ENCODE measurements around the gene TOMM22.

TOMM22 gene

GRCh38 chr22:38732251-38732815 is 50.6 kb downstream of the TOMM22 start:
- TF ChIP-seq TOX (CRISPR knock-in tag; IDR thresholded peaks at IDR 0.05; ENCODE audit: borderline replicate concordance) (no peak), RARB (CRISPR knock-in tag; IDR thresholded peaks at IDR 0.05) (no peak), ZNF70 (CRISPR knock-in tag; IDR thresholded peaks at IDR 0.05) (no peak), ZFP30 (CRISPR knock-in tag; IDR thresholded peaks at IDR 0.05) (no peak), ZFP3 (CRISPR knock-in tag; IDR thresholded peaks at IDR 0.05) (no peak), OSR1 (CRISPR knock-in tag; IDR thresholded peaks at IDR 0.05) (no peak), TCF4 (CRISPR knock-in tag; IDR thresholded peaks at IDR 0.05; ENCODE audit: borderline replicate concordance) (no peak), GLIS3 (CRISPR knock-in tag; IDR thresholded peaks at IDR 0.05) (no peak), PPARA (CRISPR knock-in tag; IDR thresholded peaks at IDR 0.05; ENCODE audit: borderline replicate concordance) (no peak)
- ATAC-seq = no peak

- TF ChIP-seq CSDC2 (CRISPR knock-in tag; IDR thresholded peaks at IDR 0.05) = no peak
- TF ChIP-seq PPARA (CRISPR knock-in tag; IDR thresholded peaks at IDR 0.05; ENCODE audit: borderline replicate concordance) = no peak
- no peak for TF ChIP-seq CSRNP3 (CRISPR knock-in tag; IDR thresholded peaks at IDR 0.05)
- TF ChIP-seq TSHZ2 (CRISPR knock-in tag; IDR thresholded peaks at IDR 0.05) = no peak
- TF ChIP-seq RARB (CRISPR knock-in tag; IDR thresholded peaks at IDR 0.05) = no peak
- no peak for TF ChIP-seq ARNTL (CRISPR knock-in tag; IDR thresholded peaks at IDR 0.05; ENCODE audit: borderline replicate concordance, low read depth)
- TF ChIP-seq TOX (CRISPR knock-in tag; IDR thresholded peaks at IDR 0.05; ENCODE audit: borderline replicate concordance) = no peak
- no peak for TF ChIP-seq ZFP3 (CRISPR knock-in tag; IDR thresholded peaks at IDR 0.05)
- TF ChIP-seq ZNF8 (CRISPR knock-in tag; IDR thresholded peaks at IDR 0.05) = no peak
- no peak for TF ChIP-seq GLIS3 (CRISPR knock-in tag; IDR thresholded peaks at IDR 0.05)
- no peak for TF ChIP-seq ZFP30 (CRISPR knock-in tag; IDR thresholded peaks at IDR 0.05)
- TF ChIP-seq ZNF70 (CRISPR knock-in tag; IDR thresholded peaks at IDR 0.05) = no peak
- TF ChIP-seq SNAI2 (CRISPR knock-in tag; IDR thresholded peaks at IDR 0.05) = no peak
- TF ChIP-seq OSR1 (CRISPR knock-in tag; IDR thresholded peaks at IDR 0.05) = no peak
- no peak for TF ChIP-seq PATZ1 (CRISPR knock-in tag; IDR thresholded peaks at IDR 0.05; ENCODE audit: borderline replicate concordance)
- no peak for TF ChIP-seq TCF4 (CRISPR knock-in tag; IDR thresholded peaks at IDR 0.05; ENCODE audit: borderline replicate concordance)
- TF ChIP-seq, protein P1, sequence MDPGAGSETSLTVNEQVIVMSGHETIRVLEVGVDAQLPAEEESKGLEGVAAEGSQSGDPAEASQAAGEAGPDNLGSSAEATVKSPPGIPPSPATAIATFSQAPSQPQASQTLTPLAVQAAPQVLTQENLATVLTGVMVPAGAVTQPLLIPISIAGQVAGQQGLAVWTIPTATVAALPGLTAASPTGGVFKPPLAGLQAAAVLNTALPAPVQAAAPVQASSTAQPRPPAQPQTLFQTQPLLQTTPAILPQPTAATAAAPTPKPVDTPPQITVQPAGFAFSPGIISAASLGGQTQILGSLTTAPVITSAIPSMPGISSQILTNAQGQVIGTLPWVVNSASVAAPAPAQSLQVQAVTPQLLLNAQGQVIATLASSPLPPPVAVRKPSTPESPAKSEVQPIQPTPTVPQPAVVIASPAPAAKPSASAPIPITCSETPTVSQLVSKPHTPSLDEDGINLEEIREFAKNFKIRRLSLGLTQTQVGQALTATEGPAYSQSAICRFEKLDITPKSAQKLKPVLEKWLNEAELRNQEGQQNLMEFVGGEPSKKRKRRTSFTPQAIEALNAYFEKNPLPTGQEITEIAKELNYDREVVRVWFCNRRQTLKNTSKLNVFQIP (CRISPR knock-in tag; IDR thresholded peaks at IDR 0.05; ENCODE audit: borderline replicate concordance, low read depth) = no peak
- TF ChIP-seq ISL1 (CRISPR knock-in tag; IDR thresholded peaks at IDR 0.05) = no peak
Observed at GRCh38 chr22:38733329-38733723, 51.6 kb downstream of the TOMM22 start.

DNA sequence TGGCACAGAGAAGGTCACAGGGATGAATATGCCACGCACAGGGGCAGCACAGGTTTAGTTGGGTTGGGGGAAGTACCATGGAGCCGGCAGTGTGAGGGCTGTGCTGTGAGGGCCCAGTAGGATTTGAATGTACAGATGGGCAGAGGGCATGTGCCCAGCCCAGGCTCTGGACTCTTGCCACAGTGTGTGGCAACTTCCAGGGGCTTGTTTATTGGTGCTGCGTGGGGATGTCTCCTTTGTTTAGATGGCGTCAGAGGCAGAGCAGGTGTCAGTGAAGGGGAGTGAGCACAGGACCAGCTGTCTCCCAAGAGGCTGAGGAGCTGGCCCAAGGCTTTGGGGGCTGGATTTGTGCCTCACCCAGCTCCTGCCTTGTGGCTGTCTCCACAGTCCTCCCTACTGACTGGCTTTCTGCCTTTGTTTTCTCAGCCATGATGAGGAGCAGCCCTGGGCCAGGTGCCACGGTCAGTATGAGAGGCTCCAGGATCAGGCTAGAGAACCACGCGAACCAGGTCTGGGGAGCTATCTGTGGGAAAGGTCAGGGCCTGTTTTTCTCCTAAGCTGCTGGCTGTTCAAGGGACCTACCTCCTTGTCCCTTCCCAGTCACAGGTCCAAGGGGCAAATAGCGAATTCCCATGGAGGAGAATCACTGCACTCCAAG is 52.1 kb downstream of the TOMM22 start:
- no peak for ATAC-seq
- TF ChIP-seq ZFP30 (CRISPR knock-in tag; IDR thresholded peaks at IDR 0.05) (no peak), SNAI2 (CRISPR knock-in tag; IDR thresholded peaks at IDR 0.05) (no peak), TOX (CRISPR knock-in tag; IDR thresholded peaks at IDR 0.05; ENCODE audit: borderline replicate concordance) (no peak), ZNF70 (CRISPR knock-in tag; IDR thresholded peaks at IDR 0.05) (no peak), TSHZ2 (CRISPR knock-in tag; IDR thresholded peaks at IDR 0.05) (no peak), ARNTL (CRISPR knock-in tag; IDR thresholded peaks at IDR 0.05; ENCODE audit: borderline replicate concordance, low read depth) (no peak), OSR1 (CRISPR knock-in tag; IDR thresholded peaks at IDR 0.05) (no peak), ZFP3 (CRISPR knock-in tag; IDR thresholded peaks at IDR 0.05) (no peak), TCF4 (CRISPR knock-in tag; IDR thresholded peaks at IDR 0.05; ENCODE audit: borderline replicate concordance) (no peak), PPARA (CRISPR knock-in tag; IDR thresholded peaks at IDR 0.05; ENCODE audit: borderline replicate concordance) (no peak), ISL1 (CRISPR knock-in tag; IDR thresholded peaks at IDR 0.05) (no peak), ZNF565 (CRISPR knock-in tag; conservative IDR thresholded peaks at IDR 0.05; ENCODE audit: low read depth) (no peak), BACH2 (CRISPR knock-in tag; IDR thresholded peaks at IDR 0.05; ENCODE audit: borderline replicate concordance) (no peak), GLIS3 (CRISPR knock-in tag; IDR thresholded peaks at IDR 0.05) (no peak), ZC3H10 (CRISPR knock-in tag; IDR thresholded peaks at IDR 0.05) (no peak)
- TF ChIP-seq, protein P1 (CRISPR knock-in tag; IDR thresholded peaks at IDR 0.05; ENCODE audit: borderline replicate concordance, low read depth) = no peak

More at GRCh38 chr22:38733329-38733723, 51.6 kb downstream of the TOMM22 start:
- ATAC-seq = peak; percentile 64; the same call in 2 of the 3 replicates

All from SK-N-SH treated with all-trans-retinoic acid at 6 μM for 48 hours (cell line).